GM12875 (cell line): ENCODE measurements around the gene CD40.

Experiments used
- H3K4me3 ChIP-seq: one replicate; pipeline ENCODE4 v1.5.1; 2011; ENCODE audit warnings: low read depth, low read length, control low read depth
- TF ChIP-seq, protein P1 (sequence below): IDR thresholded peaks from 2 replicates; pipeline ENCODE4 v1.5.1; 2011; ENCODE audit warnings: low read depth, mild to moderate bottlenecking, control low read depth, inconsistent platforms, low read length, moderate library complexity, borderline replicate concordance; ENCODE audit not compliant: insufficient read depth

The CD40 gene

DNA sequence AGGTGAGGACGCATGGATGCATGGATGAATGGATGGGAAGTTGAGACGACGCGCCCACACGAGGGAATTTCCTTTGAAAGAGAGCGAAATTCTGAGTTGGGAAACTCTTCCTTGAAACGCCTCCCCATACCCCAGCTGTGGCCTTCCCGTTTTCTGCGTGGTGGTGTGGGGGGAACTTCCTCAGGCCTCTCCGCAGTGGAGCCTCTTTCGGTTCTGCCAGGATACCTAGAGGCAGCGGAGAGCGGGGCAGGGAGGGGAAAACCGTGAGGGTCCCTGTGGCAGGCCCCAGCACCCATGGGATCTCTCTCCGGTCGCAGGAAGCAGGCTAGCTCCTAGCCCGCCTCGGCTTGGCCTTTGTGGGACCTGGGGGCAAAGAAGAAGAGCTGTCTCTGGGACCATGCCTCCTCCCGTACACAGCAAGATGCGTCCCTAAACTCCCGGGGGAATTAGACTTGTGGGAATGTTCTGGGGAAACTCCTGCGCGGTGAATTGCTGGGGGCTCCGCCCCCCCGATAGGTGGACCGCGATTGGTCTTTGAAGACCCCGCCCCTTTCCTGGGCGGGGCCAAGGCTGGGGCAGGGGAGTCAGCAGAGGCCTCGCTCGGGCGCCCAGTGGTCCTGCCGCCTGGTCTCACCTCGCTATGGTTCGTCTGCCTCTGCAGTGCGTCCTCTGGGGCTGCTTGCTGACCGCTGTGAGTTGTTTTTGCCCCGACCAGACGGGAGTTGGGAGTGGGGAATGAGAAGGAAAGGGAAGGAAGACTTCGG, at the start of gene CD40:
TSS of gene CD40 (plus strand) at position 611 of the 764 bp plus-strand sequence. CDS start at position 641, 30 bp downstream.
- peak within 1 kb of the TSS; percentile 58 for H3K4me3 ChIP-seq
- TF ChIP-seq, protein P1, sequence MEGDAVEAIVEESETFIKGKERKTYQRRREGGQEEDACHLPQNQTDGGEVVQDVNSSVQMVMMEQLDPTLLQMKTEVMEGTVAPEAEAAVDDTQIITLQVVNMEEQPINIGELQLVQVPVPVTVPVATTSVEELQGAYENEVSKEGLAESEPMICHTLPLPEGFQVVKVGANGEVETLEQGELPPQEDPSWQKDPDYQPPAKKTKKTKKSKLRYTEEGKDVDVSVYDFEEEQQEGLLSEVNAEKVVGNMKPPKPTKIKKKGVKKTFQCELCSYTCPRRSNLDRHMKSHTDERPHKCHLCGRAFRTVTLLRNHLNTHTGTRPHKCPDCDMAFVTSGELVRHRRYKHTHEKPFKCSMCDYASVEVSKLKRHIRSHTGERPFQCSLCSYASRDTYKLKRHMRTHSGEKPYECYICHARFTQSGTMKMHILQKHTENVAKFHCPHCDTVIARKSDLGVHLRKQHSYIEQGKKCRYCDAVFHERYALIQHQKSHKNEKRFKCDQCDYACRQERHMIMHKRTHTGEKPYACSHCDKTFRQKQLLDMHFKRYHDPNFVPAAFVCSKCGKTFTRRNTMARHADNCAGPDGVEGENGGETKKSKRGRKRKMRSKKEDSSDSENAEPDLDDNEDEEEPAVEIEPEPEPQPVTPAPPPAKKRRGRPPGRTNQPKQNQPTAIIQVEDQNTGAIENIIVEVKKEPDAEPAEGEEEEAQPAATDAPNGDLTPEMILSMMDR: no peak

GRCh38 chr20:46070215-46070900, 47.8 kb upstream of the CD40 start:
- H3K4me3 ChIP-seq: no peak overlapping the region
- TF ChIP-seq, protein P1: no peak

GRCh38 chr20:46071573-46071972, 46.5 kb upstream of the CD40 start:
- no peak overlapping the region for H3K4me3 ChIP-seq
- TF ChIP-seq, protein P1: no peak

DNA sequence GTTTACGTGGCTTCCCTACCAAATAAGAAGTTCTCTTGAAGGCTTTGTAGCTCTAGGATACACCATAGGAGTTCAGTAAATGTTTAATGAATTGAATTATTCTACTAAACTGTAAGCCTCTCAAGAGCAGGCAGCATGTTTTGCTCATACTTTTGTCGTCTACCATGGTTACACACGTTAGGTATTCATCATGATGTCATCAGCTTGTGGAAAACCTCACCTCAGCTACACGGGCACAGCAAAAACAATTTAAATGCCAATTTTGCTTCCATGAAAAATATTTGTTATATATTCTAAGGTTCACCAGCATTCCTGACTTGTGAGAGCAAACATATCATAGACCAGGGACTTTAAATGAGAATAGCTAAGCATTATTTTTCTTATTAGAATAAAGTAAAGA, 45.1 kb upstream of the CD40 start:
- TF ChIP-seq, protein P1: no peak
- no peak overlapping the region for H3K4me3 ChIP-seq

DNA sequence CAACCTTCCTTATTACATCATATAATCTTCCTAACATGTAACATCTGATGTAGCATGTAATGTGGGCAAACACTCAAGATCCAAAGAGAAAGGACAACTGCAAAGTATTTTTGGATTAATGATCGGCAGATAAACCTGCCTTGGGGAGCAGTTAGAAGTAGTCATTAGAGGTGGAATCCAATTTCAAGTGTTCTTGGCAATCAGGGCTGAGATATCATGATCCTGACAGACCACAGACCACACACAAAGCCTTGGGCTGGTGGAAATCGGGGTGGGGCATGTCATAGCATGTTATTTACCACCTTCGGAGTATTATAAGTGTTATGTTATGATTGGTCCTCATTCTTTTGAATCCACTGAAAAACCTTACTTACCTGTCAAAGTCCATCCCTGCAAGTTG, 44.7 kb upstream of the CD40 start:
- TF ChIP-seq, protein P1: no peak
- no peak overlapping the region for H3K4me3 ChIP-seq

DNA sequence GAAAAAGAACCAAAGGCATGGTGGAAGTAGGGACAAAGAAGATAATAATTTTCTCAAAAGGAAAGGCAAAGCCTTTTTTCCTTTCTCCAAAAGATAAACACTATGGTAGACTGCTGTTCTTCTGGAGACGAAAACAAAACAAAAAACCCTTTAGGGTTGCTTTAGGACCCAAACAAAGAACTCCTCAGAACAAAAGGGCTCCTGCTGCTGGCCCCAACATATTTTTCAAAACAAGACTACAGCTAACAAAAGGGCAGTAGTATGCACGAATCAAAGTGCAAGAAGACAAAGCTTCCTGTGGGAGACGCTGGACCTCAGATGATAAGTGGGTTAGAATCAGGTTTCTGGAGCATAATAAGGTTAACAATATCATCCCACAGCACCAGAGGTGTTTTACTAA, 44.1 kb upstream of the CD40 start:
- TF ChIP-seq, protein P1: no peak
- no peak overlapping the region for H3K4me3 ChIP-seq

DNA sequence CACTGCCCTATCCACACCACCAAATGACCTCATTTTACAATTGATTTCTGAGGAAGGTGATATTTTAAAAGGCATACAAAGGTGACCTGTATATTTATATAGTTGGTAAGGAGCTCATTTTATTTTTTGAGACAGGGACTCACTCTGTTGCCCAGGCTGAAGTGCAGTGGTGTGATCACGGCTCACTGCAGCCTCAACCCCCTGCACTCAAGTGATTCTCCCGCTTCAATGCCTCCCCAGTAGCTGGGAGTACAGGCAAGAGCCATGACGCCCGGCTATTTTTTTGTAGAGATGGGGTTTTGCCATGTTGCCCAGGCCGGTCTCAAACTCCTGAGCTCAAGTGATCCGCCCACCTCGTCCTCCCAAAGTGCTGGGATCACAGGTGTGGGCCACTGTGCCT, 41.3 kb upstream of the CD40 start:
- no peak overlapping the region for H3K4me3 ChIP-seq
- TF ChIP-seq, protein P1: no peak
